H9 (cell line): ENCODE data around the gene TMEM134. TPM values are rescaled to one million over a fixed set of nuclear protein-coding genes. Genes with fewer than 3 reads are reported as not detected.
"Not testable (repeated sequence)": the region's sequence is repeated elsewhere in the genome, so short reads cannot be mapped to it uniquely, and the experiment has no call there.

Experiments
- DNase-seq: peaks from one replicate; pipeline ENCODE4 v3.0.0-alpha.2; 2017
- H2AFZ ChIP-seq: one replicate; pipeline ENCODE4 v1.6.1; 2013; ENCODE audit warnings: mild to moderate bottlenecking, low read length, control low read depth, moderate library complexity
- H2AK5ac ChIP-seq: 2 replicates; pipeline ENCODE4 v1.6.1; 2013; ENCODE audit warnings: low read length, control low read depth, mixed read lengths; ENCODE audit not compliant: insufficient read length
- H2BK120ac ChIP-seq: one replicate; pipeline ENCODE4 v1.6.1; 2013; ENCODE audit warnings: low read depth, mild to moderate bottlenecking, low read length, control low read depth, inconsistent platforms; ENCODE audit not compliant: poor library complexity, severe bottlenecking
- H2BK12ac ChIP-seq: 2 replicates; pipeline ENCODE4 v1.6.1; 2013; ENCODE audit warnings: low read length, control low read depth, mixed read lengths, low read depth; ENCODE audit not compliant: insufficient read length
- H2BK15ac ChIP-seq: 2 replicates; pipeline ENCODE4 v1.6.1; 2013; ENCODE audit warnings: low read depth, low read length, control low read depth
- H2BK20ac ChIP-seq: one replicate; pipeline ENCODE4 v1.6.1; 2013; ENCODE audit warnings: low read depth, mild to moderate bottlenecking, low read length, control low read depth, inconsistent platforms; ENCODE audit not compliant: poor library complexity, severe bottlenecking
- H2BK5ac ChIP-seq: 2 replicates; pipeline ENCODE4 v1.6.1; 2013; ENCODE audit warnings: low read length, control low read depth, mixed read lengths; ENCODE audit not compliant: insufficient read length
- H3K14ac ChIP-seq: 2 replicates; pipeline ENCODE4 v1.6.1; 2013; ENCODE audit warnings: low read length, control low read depth; ENCODE audit not compliant: insufficient read depth
- H3K18ac ChIP-seq: 2 replicates; pipeline ENCODE4 v1.6.1; 2013; ENCODE audit warnings: low read depth, mild to moderate bottlenecking, mixed read lengths, low read length, control low read depth; ENCODE audit not compliant: insufficient read length
- H3K23ac ChIP-seq: 2 replicates; pipeline ENCODE4 v1.6.1; 2013; ENCODE audit warnings: low read length, control low read depth, mixed read lengths, low read depth; ENCODE audit not compliant: insufficient read length
- H3K23me2 ChIP-seq: 2 replicates; pipeline ENCODE4 v1.6.1; 2013; ENCODE audit warnings: low read depth, mild to moderate bottlenecking, mixed read lengths, low read length, control low read depth; ENCODE audit not compliant: insufficient read length, poor library complexity, severe bottlenecking
- H3K27ac ChIP-seq: 2 replicates; pipeline ENCODE4 v1.5.1; 2013; ENCODE audit warnings: low read length, control low read depth, mixed read lengths, low read depth; ENCODE audit not compliant: insufficient read length
- H3K27me3 ChIP-seq: 2 replicates; pipeline ENCODE4 v1.6.1; 2013; ENCODE audit warnings: low read length, control low read depth, inconsistent platforms; ENCODE audit not compliant: insufficient read depth
- H3K4ac ChIP-seq: 2 replicates; pipeline ENCODE4 v1.6.1; 2013; ENCODE audit warnings: low read depth, mild to moderate bottlenecking, control low read depth, inconsistent platforms, low read length, moderate library complexity
- H3K4me1 ChIP-seq: 2 replicates; pipeline ENCODE4 v1.6.1; 2013; ENCODE audit warnings: low read length, control low read depth, inconsistent platforms; ENCODE audit not compliant: insufficient read depth
- H3K4me2 ChIP-seq: 2 replicates; pipeline ENCODE4 v1.6.1; 2013; ENCODE audit warnings: low read length, control low read depth, mixed read lengths; ENCODE audit not compliant: insufficient read length, insufficient read depth
- H3K56ac ChIP-seq: 2 replicates; pipeline ENCODE4 v1.6.1; 2013; ENCODE audit warnings: low read depth, mild to moderate bottlenecking, mixed read lengths, low read length, control low read depth; ENCODE audit not compliant: insufficient read length
- H3K79me1 ChIP-seq: 2 replicates; pipeline ENCODE4 v1.6.1; 2013; ENCODE audit warnings: low read depth, mild to moderate bottlenecking, moderate library complexity, low read length, control low read depth, inconsistent platforms; ENCODE audit not compliant: insufficient read depth, poor library complexity, severe bottlenecking
- H3K79me2 ChIP-seq: 2 replicates; pipeline ENCODE4 v1.6.1; 2013; ENCODE audit warnings: low read length, control low read depth, inconsistent platforms; ENCODE audit not compliant: insufficient read depth
- H3K9ac ChIP-seq: 2 replicates; pipeline ENCODE4 v1.6.1; 2013; ENCODE audit warnings: low read length, control low read depth, mixed read lengths; ENCODE audit not compliant: insufficient read length; ENCODE audit errors: extremely low read depth
- H3K9me3 ChIP-seq: one replicate; pipeline ENCODE4 v1.6.1; 2013; ENCODE audit warnings: low read depth, low read length, inconsistent platforms; ENCODE audit not compliant: control insufficient read depth
- H3T11ph ChIP-seq: one replicate; pipeline ENCODE4 v1.6.1; 2013; ENCODE audit warnings: mild to moderate bottlenecking, low read length, control low read depth, inconsistent platforms
- H4K20me1 ChIP-seq: one replicate; pipeline ENCODE4 v1.6.1; 2013; ENCODE audit not compliant: control insufficient read depth, insufficient read length, insufficient read depth
- H4K5ac ChIP-seq: 2 replicates; pipeline ENCODE4 v1.6.1; 2013; ENCODE audit warnings: low read depth, mild to moderate bottlenecking, mixed read lengths, low read length, control low read depth; ENCODE audit not compliant: insufficient read length
- H4K8ac ChIP-seq: replicated peaks from 2 replicates; pipeline ENCODE4 v1.6.1; 2013; ENCODE audit warnings: low read length, control low read depth, mixed read lengths, low read depth; ENCODE audit not compliant: insufficient read length
- H4K91ac ChIP-seq: 2 replicates; pipeline ENCODE4 v1.6.1; 2013; ENCODE audit warnings: low read depth, mild to moderate bottlenecking, moderate library complexity, mixed read lengths, low read length, control low read depth; ENCODE audit not compliant: insufficient read length
- H3K27ac Mint-ChIP-seq, 3 experiments: 2 replicates in 2 of 3; 3 replicates in 1 of 3; pipeline ENCODE4 v1.8.0; 2020 to 2021; ENCODE audit warnings: mixed read lengths in 3 of 3, mild to moderate bottlenecking in 1 of 3, moderate library complexity in 1 of 3
- H3K27me3 Mint-ChIP-seq: 2 replicates; pipeline ENCODE4 v1.8.0; 2021; ENCODE audit warnings: low read depth, mild to moderate bottlenecking, moderate library complexity, mixed read lengths
- H3K36me3 Mint-ChIP-seq, 3 experiments: 2 replicates in 2 of 3; 3 replicates in 1 of 3; pipeline ENCODE4 v1.8.0; 2020 to 2021; ENCODE audit warnings: low read depth in 3 of 3, mixed read lengths in 3 of 3; ENCODE audit not compliant: insufficient read depth in 1 of 3
- H3K4me1 Mint-ChIP-seq, 2 experiments: 2 replicates each; pipeline ENCODE4 v1.8.0; 2020; ENCODE audit warnings: mixed read lengths in 2 of 2
- H3K4me3 Mint-ChIP-seq, 2 experiments: 2 replicates in 1 of 2; 3 replicates in 1 of 2; pipeline ENCODE4 v1.8.0; 2020 to 2021; ENCODE audit warnings: mild to moderate bottlenecking in 2 of 2, mixed read lengths in 2 of 2, moderate library complexity in 1 of 2
- H3K9me3 Mint-ChIP-seq, 2 experiments: 2 replicates in 1 of 2; 3 replicates in 1 of 2; pipeline ENCODE4 v1.8.0; 2020; ENCODE audit warnings: mild to moderate bottlenecking in 2 of 2, mixed read lengths in 2 of 2, moderate library complexity in 1 of 2
- WGBS: extraction: QIAGEN DNeasy Blood & Tissue Kit; methylation state at CpG from one replicate; pipeline ENCODE4 v1.1.7; 2013; ENCODE audit warnings: missing lambda C conversion rate, low lambda C conversion rate, mixed read lengths; ENCODE audit not compliant: insufficient read length; ENCODE audit errors: extremely low coverage; 5-methylcytosine and 5-hydroxymethylcytosine counted together
- total RNA-seq: library from RNA; stranded (reverse); gene quantifications from 2 replicates; pipeline ENCODE4 v1.2.1, GENCODE V29; 2021
- TF ChIP-seq, protein P1 (sequence below): fragments of 200-600 bp; sonication (generic); conservative IDR thresholded peaks from 3 replicates; pipeline ENCODE4 v1.8.0; 2021; ENCODE audit warnings: antibody characterized with exemption, mild to moderate bottlenecking

The TMEM134 gene
- total RNA-seq, 1 experiment from 2014 or later: 53.6 TPM

DNA sequence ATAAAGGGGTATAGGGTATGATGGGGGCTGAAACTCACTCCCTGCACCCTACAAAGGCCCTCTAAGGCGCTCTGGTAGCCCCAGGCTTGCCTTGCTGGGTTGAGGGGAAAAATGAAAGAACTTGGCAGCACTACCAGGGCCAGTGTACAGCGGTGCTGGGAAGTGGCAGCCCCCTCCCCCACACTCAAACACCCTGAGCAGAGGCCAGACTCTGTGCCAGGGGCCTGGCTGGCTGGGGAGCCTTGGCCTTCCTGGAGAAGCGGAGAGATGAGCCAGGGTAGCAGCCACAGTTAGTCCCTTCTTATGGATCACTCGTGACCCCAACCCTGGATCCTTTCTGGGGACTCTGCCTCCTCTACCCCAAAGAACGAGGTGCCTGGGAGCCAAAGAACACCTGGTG lies 2.7 kb downstream of the TMEM134 start:
- Mint-ChIP-seq H3K27ac (peak overlapping the region in 1 of 3 experiments; percentile 35; a peak in 1 of 7 replicates), H3K27me3 (peaks cover 5% of the 10 kb centered on the region), H3K4me1 (peaks cover 20 to 25% of the 10 kb centered on the region in 2 experiments), H3K9me3 (no peaks in the 10 kb centered on the region), H3K36me3 (peaks cover 0 to 4% (median 0%) of the 10 kb centered on the region in 3 experiments; a peak in 2 of 7 replicates), H3K4me3 (peak overlapping the region; percentile 10 to 26; a peak in 3 of 5 replicates)
- H4K5ac ChIP-seq: no peak overlapping the region
- no peaks in the 10 kb centered on the region for H3K79me1 ChIP-seq
- no peaks in the 10 kb centered on the region; the same call in 1 of the 2 replicates for H3K4me1 ChIP-seq
- no peak overlapping the region for H3K9ac ChIP-seq
- no peak overlapping the region for H3K14ac ChIP-seq
- no peak overlapping the region for H3K56ac ChIP-seq
- H4K91ac ChIP-seq: no peak overlapping the region
- no peaks in the 10 kb centered on the region for H3K9me3 ChIP-seq
- H2BK12ac ChIP-seq: no peak overlapping the region
- peaks cover 12% of the 10 kb centered on the region for H3K23me2 ChIP-seq
- no peak for DNase-seq
- no peak overlapping the region for H2AFZ ChIP-seq
- no peak overlapping the region for H2BK20ac ChIP-seq
- H4K20me1 ChIP-seq: no peaks in the 10 kb centered on the region
- H3K27me3 ChIP-seq: no peaks in the 10 kb centered on the region
- H3K18ac ChIP-seq: no peak overlapping the region
- TF ChIP-seq, protein P1, sequence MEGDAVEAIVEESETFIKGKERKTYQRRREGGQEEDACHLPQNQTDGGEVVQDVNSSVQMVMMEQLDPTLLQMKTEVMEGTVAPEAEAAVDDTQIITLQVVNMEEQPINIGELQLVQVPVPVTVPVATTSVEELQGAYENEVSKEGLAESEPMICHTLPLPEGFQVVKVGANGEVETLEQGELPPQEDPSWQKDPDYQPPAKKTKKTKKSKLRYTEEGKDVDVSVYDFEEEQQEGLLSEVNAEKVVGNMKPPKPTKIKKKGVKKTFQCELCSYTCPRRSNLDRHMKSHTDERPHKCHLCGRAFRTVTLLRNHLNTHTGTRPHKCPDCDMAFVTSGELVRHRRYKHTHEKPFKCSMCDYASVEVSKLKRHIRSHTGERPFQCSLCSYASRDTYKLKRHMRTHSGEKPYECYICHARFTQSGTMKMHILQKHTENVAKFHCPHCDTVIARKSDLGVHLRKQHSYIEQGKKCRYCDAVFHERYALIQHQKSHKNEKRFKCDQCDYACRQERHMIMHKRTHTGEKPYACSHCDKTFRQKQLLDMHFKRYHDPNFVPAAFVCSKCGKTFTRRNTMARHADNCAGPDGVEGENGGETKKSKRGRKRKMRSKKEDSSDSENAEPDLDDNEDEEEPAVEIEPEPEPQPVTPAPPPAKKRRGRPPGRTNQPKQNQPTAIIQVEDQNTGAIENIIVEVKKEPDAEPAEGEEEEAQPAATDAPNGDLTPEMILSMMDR: no peak
- no peak overlapping the region for H3K4me2 ChIP-seq
- H2BK120ac ChIP-seq: no peak overlapping the region
- H3K79me2 ChIP-seq: no peaks in the 10 kb centered on the region
- no peak overlapping the region for H2AK5ac ChIP-seq
- no peak overlapping the region for H3T11ph ChIP-seq
- no peak overlapping the region for H4K8ac ChIP-seq
- no peak overlapping the region for H3K23ac ChIP-seq
- H3K4ac ChIP-seq: no peak overlapping the region
- H2BK15ac ChIP-seq: no peak overlapping the region
- no CpG with 5 or more reads among the region's 5 CpGs for WGBS
- no peak overlapping the region for H2BK5ac ChIP-seq
- H3K27ac ChIP-seq: no peak overlapping the region

GRCh38 chr11:67465530-67465929 lies 3.5 kb downstream of the TMEM134 start:
- not testable (repeated sequence) for H2BK20ac ChIP-seq, H3K9ac ChIP-seq, H3K9me3 ChIP-seq, H3K56ac ChIP-seq, H4K91ac ChIP-seq, H3K27me3 ChIP-seq, H3K4me1 ChIP-seq, H3K79me2 ChIP-seq, H4K5ac ChIP-seq, DNase-seq, H2BK15ac ChIP-seq, H3K27me3 Mint-ChIP-seq, H4K8ac ChIP-seq, H3T11ph ChIP-seq, H2BK12ac ChIP-seq, H4K20me1 ChIP-seq, H3K23ac ChIP-seq, H3K9me3 Mint-ChIP-seq, H3K36me3 Mint-ChIP-seq, H2BK5ac ChIP-seq, H2BK120ac ChIP-seq, H3K79me1 ChIP-seq, H3K27ac ChIP-seq, H3K14ac ChIP-seq, H3K18ac ChIP-seq, H2AFZ ChIP-seq, H2AK5ac ChIP-seq, H3K4ac ChIP-seq
- H3K4me3 Mint-ChIP-seq: peak overlapping the region; percentile 83 to 86
- WGBS: no CpG with 5 or more reads among the region's 2 CpGs
- Histone ChIP-seq H3K4me2 (peak overlapping the region; percentile 49), H3K23me2 (peaks cover 12% of the 10 kb centered on the region)
- H3K27ac Mint-ChIP-seq: peak overlapping the region in 2 of 3 experiments; percentile 71 to 95; a peak in 3 of 7 replicates
- H3K4me1 Mint-ChIP-seq: peaks cover 20 to 25% of the 10 kb centered on the region in 2 experiments
